IMR-90 (cell line): Measurements from ENCODE around the gene GPC6.

Source experiments
- CEBPB ChIP-seq: IDR thresholded peaks from 2 replicates; pipeline ENCODE4 v1.6.1; 2012; ENCODE audit warnings: low read depth, low read length, improper control_type of control experiment
- CTCF ChIP-seq: conservative IDR thresholded peaks from 2 replicates; pipeline ENCODE4 v1.5.1; 2012; ENCODE audit warnings: mild to moderate bottlenecking, low read depth, low read length, improper control_type of control experiment
- ELK1 ChIP-seq: fragments of 150-350 bp; IDR thresholded peaks from 2 replicates; pipeline ENCODE4 v1.6.1; 2016; ENCODE audit warnings: low read depth, mild to moderate bottlenecking, low read length, moderate library complexity, borderline replicate concordance
- MAFK ChIP-seq: IDR thresholded peaks from 2 replicates; pipeline ENCODE4 v1.6.1; 2012; ENCODE audit warnings: low read depth, low read length, improper control_type of control experiment
- MXI1 ChIP-seq: IDR thresholded peaks from 2 replicates; pipeline ENCODE4 v1.6.1; 2012; ENCODE audit warnings: low read depth, mild to moderate bottlenecking, low read length, moderate library complexity, borderline replicate concordance
- POLR2A ChIP-seq: IDR thresholded peaks from 2 replicates; pipeline ENCODE4 v1.6.1; 2012; ENCODE audit warnings: mild to moderate bottlenecking, low read depth, low read length
- RAD21 ChIP-seq: IDR thresholded peaks from 2 replicates; pipeline ENCODE4 v1.6.1; 2012; ENCODE audit warnings: low read length, improper control_type of control experiment
- RCOR1 ChIP-seq: IDR thresholded peaks from 2 replicates; pipeline ENCODE4 v1.6.1; 2012; ENCODE audit warnings: mild to moderate bottlenecking, low read length, improper control_type of control experiment; ENCODE audit not compliant: insufficient replicate concordance
- USF2 ChIP-seq: fragments of 150-350 bp; IDR thresholded peaks from 2 replicates; pipeline ENCODE4 v1.6.1; 2017; ENCODE audit warnings: mild to moderate bottlenecking, antibody characterized with exemption, low read length, low read depth

- no peak for TF ChIP-seq MAFK
- TF ChIP-seq CEBPB = no peak
- no peak for TF ChIP-seq POLR2A
- no peak for TF ChIP-seq CTCF
- no peak for TF ChIP-seq RAD21
- TF ChIP-seq ELK1 = no peak
- TF ChIP-seq USF2 = no peak
- no peak for TF ChIP-seq RCOR1
- TF ChIP-seq MXI1 = no peak
These were observed 779.7 kb downstream of the GPC6 start for GRCh38 chr13:94006296-94006695.
